HepG2 (cell line): ENCODE data around the gene DAB1. TPM values are rescaled to one million over a fixed set of nuclear protein-coding genes. Genes with fewer than 3 reads are reported as not detected.

Experiments
- CREM ChIP-seq, 2 experiments: sonication (generic) in 1 of 2; formaldehyde crosslinking in 1 of 2; IDR thresholded peaks; 2 replicates each; pipeline versions ENCODE4 v1.4.0 to v1.6.1; 2016 to 2020; ENCODE audit warnings: antibody characterized with exemption in 1 of 2, mild to moderate bottlenecking in 1 of 2, missing genetic modification reagents in 1 of 2
- FIP1L1 ChIP-seq: fragments of 200-400 bp; formaldehyde crosslinking; IDR thresholded peaks from 2 replicates; pipeline ENCODE4 v1.6.1; 2018; ENCODE audit warnings: low read depth, mild to moderate bottlenecking, low read length, moderate library complexity, borderline replicate concordance; ENCODE audit not compliant: insufficient read depth
- GTF3A ChIP-seq: sonication (generic); formaldehyde crosslinking; conservative IDR thresholded peaks from 2 replicates; pipeline ENCODE4 v1.4.0; 2020; ENCODE audit warnings: mild to moderate bottlenecking, missing genetic modification reagents
- HNRNPL ChIP-seq: fragments of 200-400 bp; formaldehyde crosslinking; IDR thresholded peaks from 2 replicates; pipeline ENCODE4 v1.6.1; 2017; ENCODE audit warnings: mild to moderate bottlenecking, low read depth, low read length
- KLF13 ChIP-seq: sonication (generic); formaldehyde crosslinking; IDR thresholded peaks from 2 replicates; pipeline ENCODE4 v1.4.0; 2020; ENCODE audit warnings: mild to moderate bottlenecking, missing genetic modification reagents
- KMT2A ChIP-seq: sonication (generic); formaldehyde crosslinking; IDR thresholded peaks from 2 replicates; pipeline ENCODE4 v1.4.0; 2020; ENCODE audit warnings: missing genetic modification reagents
- MIER3 ChIP-seq: IDR thresholded peaks from 2 replicates; pipeline ENCODE4 v1.6.1; 2016; ENCODE audit warnings: missing compliant biosample characterization, borderline replicate concordance
- NR2C2 ChIP-seq: sonication (generic); formaldehyde crosslinking; IDR thresholded peaks from 2 replicates; pipeline ENCODE4 v1.4.0; 2020; ENCODE audit warnings: missing genetic modification reagents, mild to moderate bottlenecking, moderate library complexity, borderline replicate concordance
- PHF21A ChIP-seq: sonication (generic); formaldehyde crosslinking; IDR thresholded peaks from 2 replicates; pipeline ENCODE4 v1.5.0; 2020; ENCODE audit warnings: mild to moderate bottlenecking, missing genetic modification reagents
- POLR2A ChIP-seq, 2 experiments: IDR thresholded peaks; 2 replicates each; pipeline ENCODE4 v1.6.1; 2011; ENCODE audit warnings: low read depth in 2 of 2, low read length in 2 of 2, mild to moderate bottlenecking in 1 of 2, moderate library complexity in 1 of 2; ENCODE audit not compliant: insufficient read depth in 1 of 2
- RARA ChIP-seq: IDR thresholded peaks from 2 replicates; pipeline ENCODE4 v1.6.1; 2016; ENCODE audit warnings: missing genetic modification reagents, missing compliant biosample characterization
- TGIF2 ChIP-seq: IDR thresholded peaks from 2 replicates; pipeline ENCODE4 v1.6.1; 2016; ENCODE audit warnings: control low read depth, missing compliant biosample characterization
- ZBTB1 ChIP-seq: sonication (generic); formaldehyde crosslinking; IDR thresholded peaks from 2 replicates; pipeline ENCODE4 v1.4.0; 2020; ENCODE audit warnings: missing genetic modification reagents, borderline replicate concordance
- ZNF232 ChIP-seq: sonication (generic); formaldehyde crosslinking; IDR thresholded peaks from 2 replicates; pipeline ENCODE4 v1.4.0; 2020; ENCODE audit warnings: missing genetic modification reagents, borderline replicate concordance
- ZNF3 ChIP-seq: IDR thresholded peaks from 2 replicates; pipeline ENCODE4 v1.7.0; 2017; ENCODE audit warnings: inconsistent platforms
- ZNF382 ChIP-seq: sonication (generic); formaldehyde crosslinking; IDR thresholded peaks from 2 replicates; pipeline ENCODE4 v1.5.0; 2020; ENCODE audit warnings: missing genetic modification reagents, mild to moderate bottlenecking, borderline replicate concordance
- ZNF451 ChIP-seq: sonication (generic); formaldehyde crosslinking; IDR thresholded peaks from 2 replicates; pipeline ENCODE4 v1.5.0; 2020; ENCODE audit warnings: mild to moderate bottlenecking, missing genetic modification reagents
- ZNF747 ChIP-seq: sonication (generic); formaldehyde crosslinking; IDR thresholded peaks from 2 replicates; pipeline ENCODE4 v1.8.1; 2023; ENCODE audit warnings: missing genetic modification reagents, mild to moderate bottlenecking, borderline replicate concordance
- ZNF766 ChIP-seq: sonication (generic); formaldehyde crosslinking; IDR thresholded peaks from 2 replicates; pipeline ENCODE4 v1.5.0; 2020; ENCODE audit warnings: missing genetic modification reagents, borderline replicate concordance
- polyA plus RNA-seq, 8 experiments: library from polyadenylated mRNA; depleted of rRNA in 3 of 8; stranded (reverse) in 7 of 8; unstranded in 1 of 8; fragments of >200 nt; fragmentation: Illumina TruSeq in 4 of 8; extraction: Trizol in 4 of 8; gene quantifications; 2 replicates each; pipeline versions ENCODE4 v1.2.1 to v1.2.3, GENCODE V29; 2011 to 2016; ENCODE audit warnings: low read depth in 4 of 8, missing spikeins in 1 of 8, mixed read lengths in 1 of 8; ENCODE audit not compliant: insufficient read depth in 1 of 8
- total RNA-seq, 5 experiments: library from RNA; depleted of rRNA; stranded (reverse); fragments of >200 nt; fragmentation: Illumina TruSeq; extraction: Trizol; gene quantifications; 2 replicates each; pipeline ENCODE4 v1.2.3, GENCODE V29; 2016; ENCODE audit warnings: low read depth in 1 of 5
- TF ChIP-seq, protein P1 (sequence below): sonication (generic); formaldehyde crosslinking; IDR thresholded peaks from 2 replicates; pipeline ENCODE4 v1.4.0; 2020; ENCODE audit warnings: mild to moderate bottlenecking, missing genetic modification reagents
- TF ChIP-seq, protein P2 (sequence below): sonication (generic); formaldehyde crosslinking; IDR thresholded peaks from 2 replicates; pipeline ENCODE4 v1.5.0; 2020; ENCODE audit warnings: mild to moderate bottlenecking, missing genetic modification reagents, moderate library complexity
- TF ChIP-seq, protein P3 (sequence below): sonication (generic); formaldehyde crosslinking; IDR thresholded peaks from 2 replicates; pipeline ENCODE4 v1.5.0; 2020; ENCODE audit warnings: missing genetic modification reagents, mild to moderate bottlenecking, borderline replicate concordance
- TF ChIP-seq, protein P4 (sequence below): sonication (generic); formaldehyde crosslinking; IDR thresholded peaks from 2 replicates; pipeline ENCODE4 v1.5.1; 2020; ENCODE audit warnings: missing genetic modification reagents, mild to moderate bottlenecking, borderline replicate concordance
- TF ChIP-seq, protein P5 (sequence below): fragments of 450-650 bp; IDR thresholded peaks from 2 replicates; pipeline ENCODE4 v1.6.1; 2017

Gene DAB1
- total and polyA plus RNA-seq, 2 of the 13 experiments (the other 11 are each of a cell fraction or from before 2014, with no cell fraction given), result 0.04 to 0.13 TPM

DNA sequence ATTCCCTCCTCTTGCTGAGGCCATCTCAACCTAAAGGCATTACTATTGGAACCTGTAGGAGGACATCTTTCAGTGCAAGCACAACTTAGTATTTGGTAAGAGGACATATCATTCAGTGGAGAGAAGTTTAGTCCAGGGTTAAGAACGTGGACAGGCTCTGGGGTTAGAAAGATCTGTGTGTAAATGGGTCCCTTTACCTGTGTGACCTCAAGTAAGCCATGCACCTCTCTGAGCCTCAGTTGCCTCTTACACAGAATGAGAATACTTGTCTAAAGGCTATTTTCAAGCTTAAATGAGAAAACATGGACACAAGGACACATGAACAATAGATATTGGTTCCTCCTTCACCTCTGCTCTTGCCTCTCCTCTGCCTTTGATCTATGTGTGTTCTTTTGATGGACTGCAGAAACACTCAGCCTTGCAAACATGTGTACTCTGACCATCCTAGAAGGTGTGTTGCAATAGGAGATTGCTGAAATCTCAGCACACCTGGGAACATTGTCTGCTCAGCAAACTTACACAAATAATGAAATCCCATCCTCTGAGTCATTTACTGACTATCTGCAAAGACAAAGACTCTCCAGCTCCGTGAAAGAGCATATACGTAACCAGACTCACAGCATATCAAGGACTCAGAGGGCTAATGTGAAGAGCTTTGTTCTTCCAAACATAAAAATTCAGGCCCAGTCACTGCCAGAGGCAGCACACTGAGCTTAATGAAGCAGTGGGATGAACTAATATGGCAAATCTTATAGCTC lies 143.8 kb downstream of the DAB1 start (continued):
- TF ChIP-seq TGIF2 (peak; percentile 81; the same call in 1 of the 2 replicates), PHF21A (CRISPR knock-in tag) (peak; percentile 99), ZNF232 (CRISPR knock-in tag) (peak; percentile 52; the same call in 1 of the 2 replicates), ZNF766 (CRISPR knock-in tag) (no peak), ZNF747 (CRISPR knock-in tag) (peak; percentile 95), CREM (IDR thresholded peaks at IDR 0.05) (peak; percentile 98), CREM (CRISPR knock-in tag; IDR thresholded peaks at IDR 0.05) (no peak), ZNF382 (CRISPR knock-in tag) (no peak), POLR2A (IDR thresholded peaks at IDR 0.05; ENCODE audit: insufficient read depth in 1 of 2, low read depth in 2 of 2, low read length in 2 of 2) (peak in 1 of 2 experiments; percentile 63; a peak in 1 of 4 replicates), ZBTB1 (CRISPR knock-in tag) (no peak), MIER3 (peak; percentile 98), KLF13 (CRISPR knock-in tag) (no peak), ZNF451 (CRISPR knock-in tag) (no peak; the same call in 1 of the 2 replicates), KMT2A (CRISPR knock-in tag) (peak; percentile 46; the same call in 1 of the 2 replicates), NR2C2 (CRISPR knock-in tag) (peak; percentile 79), RARA (CRISPR knock-in tag) (peak; percentile 98), GTF3A (CRISPR knock-in tag) (no peak), FIP1L1 (no peak), ZNF3 (CRISPR knock-in tag) (peak; percentile 73; the same call in 1 of the 2 replicates), HNRNPL (no peak)
- TF ChIP-seq, protein P1, sequence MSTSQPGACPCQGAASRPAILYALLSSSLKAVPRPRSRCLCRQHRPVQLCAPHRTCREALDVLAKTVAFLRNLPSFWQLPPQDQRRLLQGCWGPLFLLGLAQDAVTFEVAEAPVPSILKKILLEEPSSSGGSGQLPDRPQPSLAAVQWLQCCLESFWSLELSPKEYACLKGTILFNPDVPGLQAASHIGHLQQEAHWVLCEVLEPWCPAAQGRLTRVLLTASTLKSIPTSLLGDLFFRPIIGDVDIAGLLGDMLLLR (CRISPR knock-in tag), result no peak
- TF ChIP-seq, protein P2, sequence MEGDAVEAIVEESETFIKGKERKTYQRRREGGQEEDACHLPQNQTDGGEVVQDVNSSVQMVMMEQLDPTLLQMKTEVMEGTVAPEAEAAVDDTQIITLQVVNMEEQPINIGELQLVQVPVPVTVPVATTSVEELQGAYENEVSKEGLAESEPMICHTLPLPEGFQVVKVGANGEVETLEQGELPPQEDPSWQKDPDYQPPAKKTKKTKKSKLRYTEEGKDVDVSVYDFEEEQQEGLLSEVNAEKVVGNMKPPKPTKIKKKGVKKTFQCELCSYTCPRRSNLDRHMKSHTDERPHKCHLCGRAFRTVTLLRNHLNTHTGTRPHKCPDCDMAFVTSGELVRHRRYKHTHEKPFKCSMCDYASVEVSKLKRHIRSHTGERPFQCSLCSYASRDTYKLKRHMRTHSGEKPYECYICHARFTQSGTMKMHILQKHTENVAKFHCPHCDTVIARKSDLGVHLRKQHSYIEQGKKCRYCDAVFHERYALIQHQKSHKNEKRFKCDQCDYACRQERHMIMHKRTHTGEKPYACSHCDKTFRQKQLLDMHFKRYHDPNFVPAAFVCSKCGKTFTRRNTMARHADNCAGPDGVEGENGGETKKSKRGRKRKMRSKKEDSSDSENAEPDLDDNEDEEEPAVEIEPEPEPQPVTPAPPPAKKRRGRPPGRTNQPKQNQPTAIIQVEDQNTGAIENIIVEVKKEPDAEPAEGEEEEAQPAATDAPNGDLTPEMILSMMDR (CRISPR knock-in tag), result no peak
- TF ChIP-seq, protein P3, sequence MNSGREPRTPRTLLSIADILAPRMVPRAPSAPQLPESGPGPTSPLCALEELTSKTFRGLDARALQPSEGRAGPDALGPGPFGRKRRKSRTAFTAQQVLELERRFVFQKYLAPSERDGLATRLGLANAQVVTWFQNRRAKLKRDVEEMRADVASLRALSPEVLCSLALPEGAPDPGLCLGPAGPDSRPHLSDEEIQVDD (CRISPR knock-in tag), result no peak
- TF ChIP-seq, protein P4, sequence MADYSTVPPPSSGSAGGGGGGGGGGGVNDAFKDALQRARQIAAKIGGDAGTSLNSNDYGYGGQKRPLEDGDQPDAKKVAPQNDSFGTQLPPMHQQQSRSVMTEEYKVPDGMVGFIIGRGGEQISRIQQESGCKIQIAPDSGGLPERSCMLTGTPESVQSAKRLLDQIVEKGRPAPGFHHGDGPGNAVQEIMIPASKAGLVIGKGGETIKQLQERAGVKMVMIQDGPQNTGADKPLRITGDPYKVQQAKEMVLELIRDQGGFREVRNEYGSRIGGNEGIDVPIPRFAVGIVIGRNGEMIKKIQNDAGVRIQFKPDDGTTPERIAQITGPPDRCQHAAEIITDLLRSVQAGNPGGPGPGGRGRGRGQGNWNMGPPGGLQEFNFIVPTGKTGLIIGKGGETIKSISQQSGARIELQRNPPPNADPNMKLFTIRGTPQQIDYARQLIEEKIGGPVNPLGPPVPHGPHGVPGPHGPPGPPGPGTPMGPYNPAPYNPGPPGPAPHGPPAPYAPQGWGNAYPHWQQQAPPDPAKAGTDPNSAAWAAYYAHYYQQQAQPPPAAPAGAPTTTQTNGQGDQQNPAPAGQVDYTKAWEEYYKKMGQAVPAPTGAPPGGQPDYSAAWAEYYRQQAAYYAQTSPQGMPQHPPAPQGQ, result no peak; the same call in 1 of the 2 replicates
- TF ChIP-seq, protein P5, sequence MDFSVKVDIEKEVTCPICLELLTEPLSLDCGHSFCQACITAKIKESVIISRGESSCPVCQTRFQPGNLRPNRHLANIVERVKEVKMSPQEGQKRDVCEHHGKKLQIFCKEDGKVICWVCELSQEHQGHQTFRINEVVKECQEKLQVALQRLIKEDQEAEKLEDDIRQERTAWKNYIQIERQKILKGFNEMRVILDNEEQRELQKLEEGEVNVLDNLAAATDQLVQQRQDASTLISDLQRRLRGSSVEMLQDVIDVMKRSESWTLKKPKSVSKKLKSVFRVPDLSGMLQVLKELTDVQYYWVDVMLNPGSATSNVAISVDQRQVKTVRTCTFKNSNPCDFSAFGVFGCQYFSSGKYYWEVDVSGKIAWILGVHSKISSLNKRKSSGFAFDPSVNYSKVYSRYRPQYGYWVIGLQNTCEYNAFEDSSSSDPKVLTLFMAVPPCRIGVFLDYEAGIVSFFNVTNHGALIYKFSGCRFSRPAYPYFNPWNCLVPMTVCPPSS, result no peak
